GM21737 (cell line): ENCODE results near the gene AOPEP.
A peak's percentile ranks its signal among the peaks of the same experiment; 100 is the strongest.

Experiments used
- ATAC-seq: cut with Tn5 transposase; IDR thresholded peaks from one replicate; pipeline ENCODE4 v1.9.1; 2021; ENCODE audit warnings: mild to moderate bottlenecking, moderate library complexity; ENCODE audit not compliant: unreplicated experiment

The AOPEP gene

DNA sequence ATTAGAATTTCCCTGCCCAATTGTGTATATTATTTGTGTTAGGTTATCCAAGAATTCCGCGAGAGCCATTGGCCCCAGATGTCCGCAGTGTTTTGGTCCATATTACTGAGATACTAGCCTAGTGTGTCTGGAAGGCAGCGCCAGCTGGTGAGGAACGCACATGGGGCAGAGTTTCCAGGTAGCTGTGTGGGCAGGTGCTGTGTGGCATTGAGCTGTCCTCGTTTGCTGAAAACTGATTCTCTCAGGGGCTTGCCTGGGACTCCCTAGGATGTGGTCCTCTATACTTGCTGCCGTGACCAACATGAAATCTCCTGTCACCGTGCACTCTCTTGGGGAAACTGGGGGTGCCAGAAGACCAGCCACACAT is 302.3 kb downstream of the AOPEP start:
- ATAC-seq: no peak

DNA sequence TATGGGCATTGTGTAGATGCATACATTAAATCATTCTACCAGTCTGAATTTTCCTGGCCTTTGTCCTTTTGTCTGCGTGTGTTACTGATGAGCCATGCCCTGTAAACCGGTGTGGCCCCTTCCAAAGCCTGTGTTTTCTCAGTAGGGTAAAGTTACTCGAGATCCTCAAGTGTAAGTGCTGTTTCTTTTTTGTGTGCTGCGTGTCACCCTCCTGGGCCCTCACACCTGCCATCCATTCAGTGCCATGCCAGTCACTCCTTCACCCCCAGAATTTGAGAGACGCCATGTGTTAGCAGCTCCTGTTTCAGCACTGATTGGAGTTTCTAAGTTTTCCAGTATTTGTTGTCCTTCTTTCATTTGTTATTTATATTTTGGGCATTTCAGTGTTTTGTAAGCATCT is 302.8 kb downstream of the AOPEP start:
- ATAC-seq: no peak

DNA sequence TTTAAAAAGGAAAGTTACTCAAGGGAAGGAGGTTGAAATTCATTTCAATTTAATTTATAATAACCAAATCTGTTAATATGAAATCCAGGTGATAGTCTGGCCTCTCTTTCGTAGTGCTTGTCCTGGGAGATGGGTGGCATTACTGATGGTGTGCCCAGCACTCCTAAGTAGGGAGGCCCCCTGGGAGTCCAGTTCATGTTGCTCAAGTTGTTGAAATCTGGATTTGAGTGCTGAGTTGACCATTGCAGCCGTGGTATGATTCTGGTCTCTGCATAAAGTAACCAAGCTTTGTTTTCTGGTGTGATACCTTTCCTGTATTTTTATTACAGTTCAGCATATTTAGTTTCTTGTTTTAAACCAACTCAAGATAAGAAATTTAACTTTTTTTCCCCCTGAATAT is 303.2 kb downstream of the AOPEP start:
- ATAC-seq: no peak

DNA sequence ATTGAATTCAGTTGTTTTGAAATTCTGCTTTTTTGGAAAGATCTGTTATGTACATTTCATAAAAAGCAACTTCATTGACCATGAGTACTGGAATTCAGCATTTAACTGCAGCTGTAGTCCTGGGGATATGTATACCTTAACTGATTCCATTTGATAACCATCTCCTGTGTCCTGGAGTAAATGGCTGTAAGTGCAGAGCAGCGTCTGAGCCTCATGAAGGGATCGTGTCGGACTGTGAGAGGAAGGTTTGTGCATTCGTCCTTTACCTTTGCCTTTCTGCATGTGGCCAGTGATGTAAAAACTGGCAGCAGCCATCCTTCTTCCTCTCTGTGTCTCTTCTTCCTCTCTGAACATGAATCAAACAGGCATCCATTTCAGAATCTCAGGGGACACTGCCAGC is 303.8 kb downstream of the AOPEP start:
- no peak for ATAC-seq

DNA sequence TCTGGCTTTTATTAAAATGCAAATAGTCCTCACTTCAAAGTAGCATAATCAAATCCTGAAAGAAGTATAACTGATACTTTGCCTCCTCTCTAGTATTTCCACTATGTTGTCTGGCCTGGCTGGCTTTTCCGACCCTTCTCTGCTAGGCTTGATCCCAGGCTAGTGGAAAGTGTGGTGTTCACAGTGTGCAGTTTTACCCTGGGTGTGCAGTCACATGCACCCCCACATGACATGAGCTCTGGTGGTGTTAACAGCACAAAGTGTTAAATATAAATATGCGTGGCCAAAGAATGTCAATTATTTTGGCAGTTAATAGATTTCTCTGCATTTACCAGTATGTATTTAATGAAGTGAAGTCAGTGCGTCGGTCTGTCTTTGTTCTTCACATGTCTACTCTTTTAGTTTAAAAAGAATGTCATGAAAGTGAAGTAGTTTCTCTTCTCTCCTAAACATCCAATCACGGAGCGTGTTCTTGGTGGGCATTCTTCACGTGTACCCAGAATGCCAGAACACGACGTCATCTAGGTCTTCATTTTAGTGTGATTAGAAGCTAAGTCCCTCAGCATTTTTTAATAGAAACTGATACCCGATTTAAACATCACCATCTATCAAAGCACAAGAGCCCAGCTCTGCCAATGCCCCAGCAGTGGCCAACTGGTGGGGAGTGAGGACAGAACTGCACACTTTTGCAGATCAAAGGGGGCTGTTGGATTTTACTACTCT is 304.6 kb downstream of the AOPEP start:
- no peak for ATAC-seq

DNA sequence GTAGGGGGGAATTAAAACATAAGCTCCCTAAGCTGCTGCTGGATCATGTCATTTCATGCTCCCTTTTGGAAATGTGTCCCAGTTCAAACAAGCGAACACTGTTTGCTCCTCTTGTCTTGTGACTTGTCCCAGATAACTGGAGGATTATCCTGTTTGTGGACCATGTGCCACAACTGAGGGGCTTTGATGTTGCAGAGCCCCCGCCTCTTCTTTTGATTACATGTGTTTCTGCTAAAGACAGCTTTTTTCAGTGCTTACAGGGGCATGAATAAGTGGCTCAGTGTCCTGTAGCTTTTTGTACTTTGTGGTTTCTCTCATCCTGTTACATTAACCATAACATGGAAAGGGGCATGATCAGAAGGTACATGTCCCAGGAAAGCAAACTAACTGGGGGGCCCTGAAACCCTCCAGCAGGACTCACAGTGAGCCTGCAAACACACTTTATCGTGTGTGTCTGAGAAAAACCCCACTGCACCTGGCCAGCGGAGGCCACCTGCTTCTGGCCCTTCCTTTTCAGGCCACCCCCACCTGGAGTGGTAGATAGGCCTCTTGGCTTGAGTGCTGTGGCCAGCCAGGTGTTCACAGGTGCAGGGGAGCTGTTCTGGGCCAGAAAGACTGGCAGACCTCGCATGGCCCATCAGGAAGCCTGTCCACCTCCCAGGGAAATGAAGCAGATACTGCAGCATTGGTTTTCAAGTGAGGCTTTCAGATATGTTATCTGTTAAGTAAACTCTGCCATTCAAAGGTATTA is 305.4 kb downstream of the AOPEP start:
- no peak for ATAC-seq

DNA sequence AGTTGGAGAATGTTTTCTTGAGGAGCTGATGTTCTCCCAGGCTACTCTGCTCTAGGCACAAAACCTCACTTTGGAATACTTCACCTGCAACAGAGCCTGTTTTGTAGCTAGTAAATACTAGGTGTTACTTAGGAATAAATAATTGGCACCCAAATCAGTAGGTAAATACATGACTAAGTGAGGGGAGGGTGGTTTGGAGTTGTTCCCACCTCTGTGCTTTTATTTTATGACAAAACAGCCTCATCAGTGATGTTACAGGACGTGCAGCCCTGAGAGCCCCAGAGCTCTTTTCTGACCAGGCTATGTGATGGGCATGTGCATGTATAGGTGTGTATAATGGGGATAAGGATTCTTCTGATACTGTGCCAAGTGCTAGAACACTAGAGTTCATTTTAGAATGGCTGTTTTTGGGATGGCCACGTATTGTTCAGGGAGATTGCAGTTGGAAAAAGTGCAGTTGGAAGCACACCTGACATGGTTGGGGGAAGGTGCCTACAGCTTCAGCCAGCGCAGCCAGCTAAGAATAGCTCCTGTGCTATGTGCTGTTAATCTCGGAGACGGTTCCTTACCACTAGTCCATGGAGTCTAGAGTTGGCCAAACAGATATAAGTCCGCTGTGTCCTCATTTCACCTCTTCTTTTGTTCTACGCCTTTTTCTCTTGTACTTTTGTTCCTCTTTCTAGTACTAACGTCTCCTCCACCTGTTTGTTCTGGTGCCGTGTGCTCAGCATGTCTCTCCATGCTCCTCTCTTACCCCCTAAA is 306.3 kb downstream of the AOPEP start:
- no peak for ATAC-seq

DNA sequence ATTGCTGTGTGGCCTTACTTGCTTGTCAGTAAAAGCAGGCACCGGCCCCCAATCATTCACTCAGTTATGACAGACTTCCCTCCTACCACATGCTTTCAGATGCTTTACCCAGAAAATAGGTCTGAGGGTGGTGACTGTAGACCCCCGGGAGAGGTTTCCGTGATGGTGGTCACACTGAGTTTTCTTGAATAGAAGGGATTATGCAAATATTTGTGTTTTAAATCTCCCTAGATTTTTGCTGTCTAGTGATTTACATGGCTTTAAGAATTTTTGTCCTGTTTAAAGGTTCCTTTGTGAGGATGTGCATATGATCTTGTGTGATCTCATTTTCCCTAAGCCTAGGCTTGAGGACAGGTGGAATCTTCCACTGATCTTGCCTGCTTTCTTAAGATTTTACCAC is 309.3 kb downstream of the AOPEP start:
- ATAC-seq: no peak

DNA sequence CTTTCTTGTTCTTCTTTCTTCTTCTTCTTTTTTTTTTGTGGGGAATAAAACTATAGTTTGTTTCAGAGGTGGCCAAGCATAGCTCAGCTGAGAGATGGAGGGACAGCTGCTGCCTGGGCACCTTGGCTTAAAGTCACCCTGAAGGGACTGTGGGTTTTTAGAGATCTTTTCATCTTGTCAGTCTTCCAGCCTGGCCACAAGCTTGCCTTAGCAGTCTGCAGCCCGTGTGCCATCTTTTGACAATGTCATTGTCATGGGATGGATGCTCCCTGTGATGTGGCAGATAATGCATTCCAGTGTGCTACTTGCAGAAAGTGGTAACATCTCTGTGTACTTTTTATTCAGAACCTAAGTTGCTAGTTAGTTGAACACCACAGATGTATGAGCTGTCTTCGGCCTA is 310.2 kb downstream of the AOPEP start:
- ATAC-seq: no peak

DNA sequence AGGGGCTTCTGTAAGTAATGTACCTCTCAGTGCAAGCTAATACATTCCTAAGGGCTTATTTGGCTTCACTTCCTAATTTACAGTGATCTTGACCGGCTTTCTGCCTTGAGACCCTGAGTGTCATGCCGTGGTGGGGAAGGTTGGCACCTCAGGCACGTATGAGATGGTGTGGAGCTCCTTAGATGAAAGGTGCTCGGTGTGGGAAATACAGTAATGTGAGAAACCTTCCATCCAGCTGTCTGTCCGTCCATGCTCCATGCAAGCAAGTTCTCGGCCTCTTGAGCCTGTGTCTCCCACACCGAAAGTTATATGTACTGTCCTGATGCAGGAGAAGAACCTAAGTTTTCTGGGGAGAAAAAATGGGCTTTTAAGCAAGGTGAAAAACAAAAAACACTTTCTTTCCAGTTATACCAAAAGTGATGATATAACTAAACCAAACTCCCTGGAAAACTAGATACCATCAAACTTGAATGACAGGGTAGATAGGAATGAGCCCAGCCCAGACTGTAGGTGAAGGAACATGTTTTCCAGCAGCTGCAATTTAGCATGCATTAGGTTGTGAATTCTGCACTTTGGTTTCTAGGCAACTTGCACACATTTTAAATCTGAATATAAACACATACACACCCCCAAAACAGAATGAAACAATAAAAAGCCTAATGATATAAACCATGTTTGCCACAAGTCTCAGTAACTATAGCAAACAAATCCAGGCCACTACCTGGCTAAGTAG is 311.5 kb downstream of the AOPEP start:
- ATAC-seq: no peak

DNA sequence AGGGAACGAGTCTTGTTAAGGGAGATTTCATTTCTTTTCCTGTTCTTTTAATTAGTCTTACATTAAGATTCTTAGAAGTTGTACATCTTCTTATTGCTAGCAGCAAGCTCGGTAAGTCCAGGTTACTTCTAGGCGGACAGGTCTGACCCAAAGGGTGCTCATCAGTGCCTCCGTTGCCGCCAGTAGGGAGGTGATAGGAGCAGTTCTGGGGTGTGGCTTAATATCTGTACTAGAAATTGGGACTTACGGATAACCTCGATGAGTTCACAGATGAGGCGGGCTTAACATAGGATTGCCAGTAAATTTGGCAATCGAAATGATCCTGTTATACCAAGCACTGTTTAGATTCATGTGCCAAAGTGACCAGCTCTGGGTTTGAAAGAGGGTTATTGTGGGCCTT is 312.2 kb downstream of the AOPEP start:
- no peak for ATAC-seq

DNA sequence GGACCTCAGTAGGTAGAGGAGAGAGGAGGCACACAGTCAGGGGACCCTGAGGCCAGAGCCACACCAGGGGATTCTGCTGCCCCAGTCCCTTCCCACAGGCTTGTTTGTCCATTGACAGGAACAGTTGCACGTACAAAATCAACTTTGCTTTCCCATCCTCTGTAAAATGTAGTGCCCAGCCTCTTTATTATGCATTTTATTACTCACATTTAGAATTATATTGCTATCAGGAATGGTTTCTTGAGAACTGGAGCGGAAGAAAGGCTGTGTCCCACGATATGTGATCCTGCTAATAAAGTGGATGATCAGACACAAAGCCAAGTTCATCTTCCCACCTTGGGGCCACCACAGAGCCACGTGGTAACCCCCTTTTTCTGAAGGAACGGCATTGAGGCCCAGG is 313.6 kb downstream of the AOPEP start:
- no peak for ATAC-seq

DNA sequence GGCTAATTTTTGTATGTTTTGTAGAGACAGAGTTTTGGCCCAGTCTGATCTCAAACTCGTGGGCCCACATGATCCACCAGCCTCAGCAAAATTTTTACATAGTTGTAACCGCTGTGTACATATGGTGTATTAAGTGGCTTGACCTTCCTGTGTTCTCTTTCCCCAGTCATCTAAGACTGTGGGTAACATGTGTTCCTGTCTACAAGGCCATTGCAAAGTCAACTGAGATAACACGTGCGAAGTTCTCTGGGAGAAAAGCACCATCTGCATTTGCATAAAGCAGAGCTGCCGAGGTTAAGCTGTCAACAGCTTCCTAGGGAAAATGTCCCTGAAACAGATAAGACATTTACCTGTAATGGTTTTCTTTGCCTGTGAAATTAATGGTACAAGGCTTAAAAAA is 317.3 kb downstream of the AOPEP start:
- no peak for ATAC-seq

DNA sequence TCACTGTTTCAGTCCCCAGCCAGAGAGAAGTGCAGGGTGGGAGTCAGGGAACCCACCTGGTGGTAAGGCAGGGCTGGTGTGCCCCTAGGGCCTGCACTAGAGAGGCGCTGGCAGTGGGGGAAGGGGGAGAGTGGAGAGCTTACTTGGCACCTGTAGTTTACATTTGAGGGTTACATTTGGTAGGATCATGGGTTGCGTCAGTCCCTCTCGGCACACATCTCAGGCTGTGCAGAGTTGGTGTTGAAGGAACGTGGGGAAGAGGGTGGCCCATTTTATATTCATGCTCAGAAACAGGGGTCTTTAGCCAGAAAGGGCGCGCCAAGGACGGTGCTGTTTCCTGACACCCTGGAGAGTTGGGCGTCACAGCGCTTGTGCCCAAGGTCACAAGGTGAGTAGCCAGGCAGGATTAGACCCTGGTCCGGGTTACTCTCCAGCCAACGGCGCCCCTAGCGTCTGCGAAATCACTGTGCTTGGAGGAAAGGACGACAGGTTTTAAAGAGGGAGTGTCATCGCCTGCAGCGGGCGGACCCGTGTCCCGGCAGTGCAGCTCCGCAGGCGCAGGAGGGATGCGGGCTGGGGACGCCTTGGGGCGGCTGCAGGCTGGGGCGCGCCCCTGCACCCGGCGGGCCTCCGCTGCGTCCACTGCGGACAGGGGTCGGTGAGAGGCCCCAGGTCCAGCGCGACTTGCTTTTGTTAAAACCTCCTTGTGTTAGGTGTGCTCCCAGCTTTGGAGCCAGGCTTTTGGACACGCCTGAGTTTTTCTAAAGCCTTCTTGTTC is 318.4 kb downstream of the AOPEP start:
- no peak for ATAC-seq

DNA sequence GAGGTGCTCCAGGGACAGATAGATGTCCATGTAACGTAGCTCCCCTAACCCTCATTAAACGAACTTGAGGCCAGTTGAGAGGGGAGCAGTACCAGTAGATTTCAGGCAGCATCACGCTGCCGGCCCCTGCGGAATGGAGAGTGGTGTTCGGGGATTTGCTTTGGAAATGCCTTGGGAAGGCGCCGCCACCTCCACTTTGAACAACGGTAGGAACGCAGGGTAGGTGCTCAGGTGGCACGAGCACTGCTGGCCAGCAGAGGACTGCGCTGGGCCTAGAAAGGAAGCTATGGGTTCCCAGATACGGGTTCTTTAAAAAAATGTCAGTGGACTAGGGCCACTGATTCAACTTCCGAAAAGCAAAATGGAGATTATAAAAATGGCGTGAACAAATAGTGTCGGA is 319.3 kb downstream of the AOPEP start:
- no peak for ATAC-seq

DNA sequence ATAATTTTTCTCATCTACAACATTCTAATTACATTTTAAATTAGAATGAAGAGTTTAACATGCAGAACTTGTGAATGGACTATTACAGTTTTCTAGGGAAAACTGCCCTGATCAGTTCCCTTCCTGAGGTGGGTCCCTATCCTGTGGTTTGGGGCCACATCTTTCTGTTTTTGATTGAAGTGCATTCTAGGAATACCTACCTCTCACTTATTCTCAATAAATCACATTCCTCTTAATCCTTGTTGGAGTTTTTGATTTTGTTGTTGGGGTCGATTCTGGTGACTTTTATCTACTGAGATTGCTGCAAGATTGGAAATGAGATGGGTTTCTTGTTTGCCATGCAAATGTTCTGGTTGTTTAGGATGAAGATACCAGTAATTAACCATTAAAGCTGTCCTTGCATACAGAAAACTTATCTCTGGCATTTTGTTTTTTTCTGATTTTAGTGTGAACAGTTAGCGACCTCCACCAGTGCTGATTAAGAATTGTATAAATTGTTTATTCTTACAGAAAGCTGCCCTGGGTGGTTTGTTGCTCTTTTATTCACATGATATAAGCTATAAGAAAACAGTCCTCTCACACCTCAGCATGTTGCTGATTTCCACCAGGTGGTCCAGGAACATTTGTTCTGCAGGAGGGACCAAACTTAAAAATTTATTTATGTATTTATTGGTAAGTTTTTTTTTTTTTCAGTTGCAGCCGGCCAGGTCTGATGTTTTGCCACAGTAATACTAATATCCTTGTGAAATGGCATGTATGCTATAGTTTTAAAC is 321.1 kb downstream of the AOPEP start:
- ATAC-seq: no peak

DNA sequence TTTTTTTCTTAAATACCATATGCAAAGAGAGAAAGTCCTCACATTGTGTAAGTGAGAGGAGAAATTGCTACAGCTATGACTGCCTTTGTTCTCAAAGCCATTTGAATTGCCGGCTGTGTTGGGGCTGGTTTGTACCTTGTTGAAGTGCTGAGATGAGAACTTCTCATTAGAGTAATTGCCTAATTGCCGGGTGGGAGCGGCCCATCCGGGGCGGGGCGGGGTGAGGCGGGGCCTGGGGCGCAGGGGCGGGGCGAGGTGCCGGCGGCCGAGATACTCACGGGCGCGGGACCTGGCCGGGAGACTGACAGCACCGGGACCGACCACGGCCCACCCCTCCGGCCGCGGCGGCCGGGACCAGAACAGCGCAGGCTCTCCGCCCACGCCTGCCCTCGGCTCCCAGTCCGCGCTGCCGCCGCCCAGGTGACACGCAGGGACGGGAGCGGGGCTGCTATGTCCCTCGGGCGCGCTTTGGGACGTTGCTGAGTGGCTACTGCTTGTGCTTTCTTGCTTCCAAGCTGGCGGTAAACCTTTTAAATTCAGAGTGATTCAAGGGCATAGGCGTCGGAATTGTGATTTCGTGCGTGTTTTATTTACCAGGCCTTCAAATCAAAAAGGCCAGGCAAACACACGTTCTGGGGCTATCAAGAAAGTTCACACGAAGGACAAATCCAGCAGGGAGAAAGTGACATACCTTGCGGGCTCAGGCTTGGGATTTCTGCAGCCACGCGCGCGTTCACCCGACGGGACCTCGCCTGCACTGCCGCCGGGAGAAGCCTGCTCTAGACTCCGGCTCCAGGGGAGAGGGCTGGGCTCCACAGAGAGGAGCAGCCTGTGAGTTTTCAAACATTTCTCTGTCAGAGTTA is 322.0 kb downstream of the AOPEP start:
- ATAC-seq: peak; percentile 67

DNA sequence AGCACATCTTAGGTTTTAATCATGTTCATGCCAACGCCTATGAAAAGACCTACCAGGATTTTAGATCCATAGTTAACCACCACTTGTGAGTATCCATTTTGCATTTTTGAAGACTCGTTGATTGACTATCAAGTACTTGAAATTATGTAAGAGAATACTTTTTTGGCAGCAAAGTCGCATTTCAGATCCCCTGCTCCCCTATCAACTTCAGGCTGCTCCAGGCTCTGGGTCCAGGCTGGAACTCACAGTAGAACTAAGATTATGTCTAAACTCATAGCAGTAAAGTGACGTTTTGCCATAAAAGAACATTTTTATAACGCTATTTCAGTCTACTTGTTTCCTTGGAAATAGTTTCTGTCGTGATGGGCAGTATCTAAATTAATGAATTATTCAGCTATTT is 323.3 kb downstream of the AOPEP start:
- ATAC-seq: no peak
